T-helper 9 cell (primary cell): ENCODE results near the gene NRP1.

Experiments used
- DNase-seq: peaks from one replicate; pipeline ENCODE4 v3.0.0-alpha.2; 2020

Gene NRP1

GRCh38 chr10:33347211-33347610 is 12.7 kb upstream of the NRP1 start:
- no peak for DNase-seq

GRCh38 chr10:33345236-33345635 is 10.8 kb upstream of the NRP1 start:
- no peak for DNase-seq

- no peak for DNase-seq
Measured at GRCh38 chr10:33344676-33345075, 10.2 kb upstream of the NRP1 start.

GRCh38 chr10:33341637-33342036 is 7.2 kb upstream of the NRP1 start:
- DNase-seq: no peak

GRCh38 chr10:33337326-33337957 is 3.0 kb upstream of the NRP1 start:
- DNase-seq: no peak

- no peak for DNase-seq
Measured at GRCh38 chr10:33336582-33337325, 2.3 kb upstream of the NRP1 start.

- DNase-seq: no peak
Measured at GRCh38 chr10:33335801-33336581, 1.5 kb upstream of the NRP1 start.

- DNase-seq: no peak
Measured at GRCh38 chr10:33335551-33335800, 1.0 kb upstream of the NRP1 start.

- DNase-seq: no peak
Measured at GRCh38 chr10:33334805-33335550, 511 bp upstream of the NRP1 start.

- no peak for DNase-seq
Measured at GRCh38 chr10:33333260-33334101, 986 bp downstream of the NRP1 start.

- DNase-seq: no peak
Measured at GRCh38 chr10:33332183-33333065, 2.0 kb downstream of the NRP1 start.

GRCh38 chr10:33331379-33331694 is 3.1 kb downstream of the NRP1 start:
- no peak for DNase-seq

- DNase-seq: peak; percentile 74
Measured at GRCh38 chr10:33330543-33331378, 3.7 kb downstream of the NRP1 start.

GRCh38 chr10:33329178-33329577 is 5.3 kb downstream of the NRP1 start:
- DNase-seq: no peak

- DNase-seq: no peak
Measured at GRCh38 chr10:33328253-33328652, 6.2 kb downstream of the NRP1 start.

GRCh38 chr10:33327751-33328150 is 6.7 kb downstream of the NRP1 start:
- DNase-seq: no peak

GRCh38 chr10:33326933-33327332 is 7.5 kb downstream of the NRP1 start:
- no peak for DNase-seq

- no peak for DNase-seq
Measured at GRCh38 chr10:33325929-33326328, 8.5 kb downstream of the NRP1 start.

GRCh38 chr10:33323721-33324120 is 10.7 kb downstream of the NRP1 start:
- no peak for DNase-seq

GRCh38 chr10:33321516-33321915 is 13.0 kb downstream of the NRP1 start:
- no peak for DNase-seq

GRCh38 chr10:33320288-33320687 is 14.2 kb downstream of the NRP1 start:
- DNase-seq: no peak
